HG02763 (cell line): ENCODE data around the gene LIMS1.
"Not testable (repeated sequence)": the region's sequence is repeated elsewhere in the genome, so short reads cannot be mapped to it uniquely, and the experiment has no call there.

ENCODE experiments used
- ATAC-seq: cut with Tn5 transposase; IDR thresholded peaks from one replicate; pipeline ENCODE4 v1.9.1; 2021; ENCODE audit warnings: mild to moderate bottlenecking, moderate library complexity; ENCODE audit not compliant: unreplicated experiment

The LIMS1 gene

GRCh38 chr2:108704871-108705270 is 170.6 kb downstream of the LIMS1 start:
- ATAC-seq, result no peak

- ATAC-seq, result no peak
Measured at GRCh38 chr2:108707300-108707699, 173.0 kb downstream of the LIMS1 start.

- ATAC-seq, result not testable (repeated sequence)
Measured at GRCh38 chr2:108716971-108717370, 182.7 kb downstream of the LIMS1 start.

- ATAC-seq, result peak; percentile 98
Measured at GRCh38 chr2:108719149-108720044, 185.1 kb downstream of the LIMS1 start, which contains the start of gene RANBP2. Gene RANBP2, plus strand, starts transcription at chr2:108719482. Its CDS starts 125 bp downstream, at chr2:108719607.

GRCh38 chr2:108726048-108726447 is 191.8 kb downstream of the LIMS1 start:
- not testable (repeated sequence) for ATAC-seq

GRCh38 chr2:108734656-108735055 is 200.4 kb downstream of the LIMS1 start:
- ATAC-seq, result not testable (repeated sequence)
